GM21447 (cell line): ENCODE data around the gene GHRHR.

Source experiments
- ATAC-seq: cut with Tn5 transposase; IDR thresholded peaks from one replicate; pipeline ENCODE4 v1.9.1; 2021; ENCODE audit not compliant: unreplicated experiment

The GHRHR gene

GRCh38 chr7:30984359-30985107 is 20.8 kb downstream of the GHRHR start:
- ATAC-seq, result no peak

- ATAC-seq, result no peak
Measured at GRCh38 chr7:30985756-30986155, 22.0 kb downstream of the GHRHR start.

- ATAC-seq, result no peak
Measured at GRCh38 chr7:30986331-30986730, 22.6 kb downstream of the GHRHR start.

- ATAC-seq, result no peak
Measured at GRCh38 chr7:30986738-30987137, 23.0 kb downstream of the GHRHR start.

GRCh38 chr7:30987178-30987577 is 23.4 kb downstream of the GHRHR start:
- ATAC-seq, result no peak

- no peak for ATAC-seq
Measured at GRCh38 chr7:30987936-30988335, 24.2 kb downstream of the GHRHR start.

GRCh38 chr7:30988351-30989005 is 24.7 kb downstream of the GHRHR start:
- ATAC-seq, result no peak

- ATAC-seq, result no peak
Measured at GRCh38 chr7:30989008-30989823, 25.5 kb downstream of the GHRHR start.

GRCh38 chr7:30989824-30990672 is 26.3 kb downstream of the GHRHR start:
- ATAC-seq, result no peak

GRCh38 chr7:30990673-30991170 is 27.0 kb downstream of the GHRHR start:
- no peak for ATAC-seq

GRCh38 chr7:30992414-30992813 is 28.7 kb downstream of the GHRHR start:
- ATAC-seq, result no peak

- ATAC-seq, result no peak
Measured at GRCh38 chr7:30994206-30995100, 30.7 kb downstream of the GHRHR start.

- no peak for ATAC-seq
Measured at GRCh38 chr7:30995536-30995935, 31.8 kb downstream of the GHRHR start.

- ATAC-seq, result no peak
Measured at GRCh38 chr7:30996256-30996655, 32.5 kb downstream of the GHRHR start.

- ATAC-seq, result no peak
Measured at GRCh38 chr7:30996883-30997282, 33.1 kb downstream of the GHRHR start.

- no peak for ATAC-seq
Measured at GRCh38 chr7:30997316-30997715, 33.6 kb downstream of the GHRHR start.

GRCh38 chr7:30998180-30998579 is 34.4 kb downstream of the GHRHR start:
- no peak for ATAC-seq

GRCh38 chr7:31000161-31000693 is 36.5 kb downstream of the GHRHR start:
- no peak for ATAC-seq

GRCh38 chr7:31000779-31001178 is 37.0 kb downstream of the GHRHR start:
- ATAC-seq, result no peak
